ENCODE measurements around the gene CDK16. TPM values are rescaled to one million over a fixed set of nuclear protein-coding genes. Genes with fewer than 3 reads are reported as not detected.

Gene CDK16
- total RNA-seq, 2 experiments from 2014 or later, result 68.5 to 86.1 TPM

DNA sequence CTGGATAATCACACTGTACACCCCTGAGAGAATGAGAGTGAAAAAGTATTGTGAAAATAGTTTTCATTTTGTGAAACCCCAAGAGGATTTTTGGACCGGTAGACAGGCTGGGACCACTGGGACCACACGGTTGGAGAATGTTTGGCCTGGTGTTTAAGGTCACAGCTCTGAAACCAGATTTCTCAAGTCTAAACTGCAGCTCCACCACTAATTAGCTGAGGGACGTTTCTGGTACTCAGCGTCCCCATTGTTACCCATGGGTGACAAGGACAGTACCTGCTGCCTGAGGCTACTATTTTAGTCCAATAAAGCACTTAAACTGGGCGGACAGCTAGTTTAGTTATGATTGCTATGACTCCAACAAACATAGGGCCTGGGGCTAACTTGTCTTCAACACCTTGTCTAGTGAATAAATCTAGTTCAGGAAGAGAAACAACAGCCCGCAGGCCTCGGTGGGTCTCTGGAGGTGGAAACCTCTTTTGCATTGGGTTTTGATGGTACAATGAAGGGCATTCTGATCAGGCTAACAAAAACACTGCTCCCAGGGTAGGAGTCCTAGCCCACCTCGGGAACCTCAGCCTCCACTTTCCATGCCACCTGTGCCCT lies 13.8 kb downstream of the CDK16 start:
- CTCF ChIA-PET (ENCODE audit: unreplicated experiment), result no interaction called here
- TSS peak; percentile 93 for BruUV-seq (replicated peaks)
- Histone ChIP-seq H3K27ac (ENCODE audit: low read depth, low read length, poor library complexity, severe bottlenecking) (peak overlapping the region; percentile 91), H3K79me2 (ENCODE audit: insufficient read depth, low read depth, low read length) (peaks cover 37% of the 10 kb centered on the region), H3K4me1 (ENCODE audit: insufficient read depth, low read length, poor library complexity, severe bottlenecking) (peaks cover 19% of the 10 kb centered on the region), H3K4me2 (ENCODE audit: low read length) (peak overlapping the region; percentile 81), H4K20me1 (ENCODE audit: insufficient read depth, low read length) (no peaks in the 10 kb centered on the region), H2AFZ (ENCODE audit: low read length) (peak overlapping the region; percentile 27; the same call in 1 of the 2 replicates), H3K36me3 (ENCODE audit: insufficient read depth, low read length) (peaks cover 33% of the 10 kb centered on the region), H3K9me3 (ENCODE audit: low read length) (no peaks in the 10 kb centered on the region), H3K4me3 (ENCODE audit: low read depth, low read length, poor library complexity, severe bottlenecking) (peak overlapping the region; percentile 77), H3K9me2 (ENCODE audit: insufficient read depth, low read length) (no peaks in the 10 kb centered on the region)
- intact Hi-C loops (cut with micrococcal nuclease; ENCODE audit: unreplicated experiment), result loop anchor here (2.0 kb wide), 1 partner anchor 87 kb away; the partner anchor contains the start of genes NDUFB11 and RBM10
- peak; percentile 6 for DNase-seq (ENCODE audit: low spot score)
- POLR2A ChIA-PET, result interaction anchor here (1.2 kb wide), 1 partner anchor 41 kb away, joined by 4 read pairs; no protein-coding TSS in a partner anchor
- TF ChIP-seq EZH2phosphoT487 (IDR thresholded peaks at IDR 0.05; ENCODE audit: borderline replicate concordance, low read depth, low read length), result no peak
- TF ChIP-seq, protein P1, sequence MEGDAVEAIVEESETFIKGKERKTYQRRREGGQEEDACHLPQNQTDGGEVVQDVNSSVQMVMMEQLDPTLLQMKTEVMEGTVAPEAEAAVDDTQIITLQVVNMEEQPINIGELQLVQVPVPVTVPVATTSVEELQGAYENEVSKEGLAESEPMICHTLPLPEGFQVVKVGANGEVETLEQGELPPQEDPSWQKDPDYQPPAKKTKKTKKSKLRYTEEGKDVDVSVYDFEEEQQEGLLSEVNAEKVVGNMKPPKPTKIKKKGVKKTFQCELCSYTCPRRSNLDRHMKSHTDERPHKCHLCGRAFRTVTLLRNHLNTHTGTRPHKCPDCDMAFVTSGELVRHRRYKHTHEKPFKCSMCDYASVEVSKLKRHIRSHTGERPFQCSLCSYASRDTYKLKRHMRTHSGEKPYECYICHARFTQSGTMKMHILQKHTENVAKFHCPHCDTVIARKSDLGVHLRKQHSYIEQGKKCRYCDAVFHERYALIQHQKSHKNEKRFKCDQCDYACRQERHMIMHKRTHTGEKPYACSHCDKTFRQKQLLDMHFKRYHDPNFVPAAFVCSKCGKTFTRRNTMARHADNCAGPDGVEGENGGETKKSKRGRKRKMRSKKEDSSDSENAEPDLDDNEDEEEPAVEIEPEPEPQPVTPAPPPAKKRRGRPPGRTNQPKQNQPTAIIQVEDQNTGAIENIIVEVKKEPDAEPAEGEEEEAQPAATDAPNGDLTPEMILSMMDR (conservative IDR thresholded peaks at IDR 0.05; ENCODE audit: low read length), result no peak

- ChIA-PET POLR2A (interaction anchor here (0.7 to 1.2 kb wide), 2 partner anchors 42 to 316 kb away, joined by 3 to 4 read pairs; no protein-coding TSS in a partner anchor), CTCF (ENCODE audit: unreplicated experiment) (no interaction called here)
- BruUV-seq (replicated peaks), result no TSS peak
- peaks cover 42% of the 10 kb centered on the region for H3K79me2 ChIP-seq (ENCODE audit: insufficient read depth, low read depth, low read length)
- TF ChIP-seq EZH2phosphoT487 (IDR thresholded peaks at IDR 0.05; ENCODE audit: borderline replicate concordance, low read depth, low read length), result no peak
- TF ChIP-seq, protein P1 (conservative IDR thresholded peaks at IDR 0.05; ENCODE audit: low read length), result no peak
- H3K4me2 ChIP-seq (ENCODE audit: low read length), result peak within 1 kb of the TSS; percentile 81
- H3K4me1 ChIP-seq (ENCODE audit: insufficient read depth, low read length, poor library complexity, severe bottlenecking), result peaks cover 20% of the 10 kb centered on the region
- H4K20me1 ChIP-seq (ENCODE audit: insufficient read depth, low read length), result no peaks in the 10 kb centered on the region
- peak within 1 kb of the TSS; percentile 91 for H3K27ac ChIP-seq (ENCODE audit: low read depth, low read length, poor library complexity, severe bottlenecking)
- H3K36me3 ChIP-seq (ENCODE audit: insufficient read depth, low read length), result peaks cover 29% of the 10 kb centered on the region
- peak within 1 kb of the TSS; percentile 33; the same call in 1 of the 2 replicates for H2AFZ ChIP-seq (ENCODE audit: low read length)
- intact Hi-C loops (cut with micrococcal nuclease; ENCODE audit: unreplicated experiment), result loop anchor here (1.0 to 2.0 kb wide), 3 partner anchors 15 to 88 kb away; partner anchors contain the start of genes CDK16, NDUFB11, RBM10 and UBA1
- H3K9me3 ChIP-seq (ENCODE audit: low read length), result no peaks in the 10 kb centered on the region
- H3K4me3 ChIP-seq (ENCODE audit: low read depth, low read length, poor library complexity, severe bottlenecking), result peak within 1 kb of the TSS; percentile 77
- peak; percentile 78 for DNase-seq (ENCODE audit: low spot score)
- H3K9me2 ChIP-seq (ENCODE audit: insufficient read depth, low read length), result no peaks in the 10 kb centered on the region
Observed at GRCh38 chrX:47232803-47233332, 14.4 kb downstream of the CDK16 start, which contains the start of gene USP11. TSS of gene USP11 (plus strand) at chrX:47233009. CDS start at chrX:47233044, 35 bp downstream.
